Stimulated activated CD4-positive, alpha-beta T cell treated with anti-CD3 and anti-CD28 coated beads, Interleukin-15, amount 100 ng/mL, for 1 hour (primary cell): ENCODE data around the gene MRNIP.

Source experiments
- DNase-seq, 2 donors: peaks; one replicate each; pipeline ENCODE4 v3.0.0-alpha.2; 2020; ENCODE audit warnings: low read depth in 1 of 2, low spot score in 1 of 2

Gene MRNIP, protein sequence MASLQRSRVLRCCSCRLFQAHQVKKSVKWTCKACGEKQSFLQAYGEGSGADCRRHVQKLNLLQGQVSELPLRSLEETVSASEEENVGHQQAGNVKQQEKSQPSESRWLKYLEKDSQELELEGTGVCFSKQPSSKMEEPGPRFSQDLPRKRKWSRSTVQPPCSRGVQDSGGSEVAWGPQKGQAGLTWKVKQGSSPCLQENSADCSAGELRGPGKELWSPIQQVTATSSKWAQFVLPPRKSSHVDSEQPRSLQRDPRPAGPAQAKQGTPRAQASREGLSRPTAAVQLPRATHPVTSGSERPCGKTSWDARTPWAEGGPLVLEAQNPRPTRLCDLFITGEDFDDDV

DNA sequence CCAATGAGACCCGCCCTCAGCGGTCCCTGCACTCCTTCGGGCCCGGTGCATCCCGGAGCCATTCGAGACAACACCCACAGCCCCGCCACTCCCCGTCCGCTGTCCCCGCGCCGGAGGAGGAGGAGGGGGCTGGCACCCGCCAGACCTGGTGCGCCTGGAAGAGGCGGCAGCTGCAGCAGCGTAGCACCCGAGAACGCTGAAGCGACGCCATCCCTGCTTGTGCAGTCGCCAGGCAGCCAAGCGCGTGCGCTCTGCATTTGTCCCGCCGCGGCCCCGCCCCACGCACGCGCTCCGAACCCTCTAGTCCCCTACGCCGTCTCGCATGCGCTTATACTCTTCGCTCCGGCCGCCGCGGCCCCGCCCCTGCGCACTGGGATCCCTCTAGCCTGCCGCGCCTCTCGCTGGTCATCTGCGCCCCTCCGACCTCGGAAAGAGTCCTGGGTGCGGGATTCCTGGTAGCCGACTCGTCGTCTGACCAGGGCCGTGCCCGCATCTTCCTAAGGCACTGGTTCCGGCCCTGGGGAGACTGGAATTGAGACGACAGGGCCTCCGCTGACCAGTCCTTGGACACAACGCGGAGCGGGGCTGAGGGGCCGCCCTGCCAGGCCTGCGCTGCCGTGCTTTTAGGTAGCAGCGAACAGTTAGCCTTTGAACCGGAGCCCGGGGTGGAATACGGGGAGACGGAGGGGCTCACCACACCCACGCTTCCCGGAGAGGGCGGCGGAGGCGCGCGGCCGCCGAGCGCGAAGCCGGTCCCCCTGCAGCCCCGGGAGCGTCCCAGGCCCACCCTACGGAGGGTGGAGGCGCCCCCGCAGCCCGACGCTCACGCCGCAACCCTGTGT is at the start of gene MRNIP:
TSS of gene MRNIP (minus strand) at position 232 of the 842 bp plus-strand sequence. CDS start at position 211, 21 bp downstream.
- DNase-seq: peak; percentile 74 to 88

DNA sequence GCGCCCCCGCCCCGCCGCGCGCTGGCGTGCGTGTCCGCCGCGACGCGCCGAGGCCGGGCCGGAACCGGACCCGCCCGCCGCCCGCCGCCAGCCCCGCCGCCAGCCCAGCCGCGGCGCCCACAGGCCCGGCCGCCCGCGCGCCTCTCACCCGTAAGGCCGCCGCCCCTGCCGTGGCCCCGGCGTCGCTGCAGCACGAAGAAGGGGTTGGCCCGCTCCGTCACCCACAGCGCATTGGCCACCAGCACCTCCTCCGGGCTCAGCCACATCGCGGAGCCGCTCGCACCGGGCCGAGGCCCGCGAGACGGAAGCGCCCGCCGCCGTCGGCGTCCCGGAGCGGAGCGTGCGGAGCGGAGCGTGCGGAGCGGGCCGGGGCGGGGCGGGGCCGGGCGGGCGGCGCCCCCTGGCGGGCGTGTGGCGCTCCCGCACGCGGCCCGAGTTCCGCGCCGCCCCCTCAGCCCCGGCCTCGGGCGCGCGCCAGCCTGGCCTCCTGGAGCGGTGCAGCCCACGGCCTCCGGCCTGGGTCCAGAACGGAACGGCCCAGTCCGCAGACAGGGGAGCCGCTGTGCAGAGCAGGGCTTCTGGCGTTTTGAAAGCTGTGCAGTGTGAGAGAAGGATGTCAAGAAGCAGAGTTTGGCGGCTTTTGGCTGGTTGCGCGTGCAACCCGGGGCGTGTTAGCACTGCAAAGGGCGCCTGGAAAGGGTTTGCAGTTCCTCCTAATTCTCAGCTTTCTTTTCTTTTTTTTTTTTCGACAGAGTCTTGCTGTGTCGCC is 49.1 kb upstream of the MRNIP start, which contains the start of gene TBC1D9B:
TSS of gene TBC1D9B (minus strand) at position 342 of the 769 bp plus-strand sequence. CDS start at position 266, 76 bp downstream.
- peak; percentile 41 to 59 for DNase-seq

DNA sequence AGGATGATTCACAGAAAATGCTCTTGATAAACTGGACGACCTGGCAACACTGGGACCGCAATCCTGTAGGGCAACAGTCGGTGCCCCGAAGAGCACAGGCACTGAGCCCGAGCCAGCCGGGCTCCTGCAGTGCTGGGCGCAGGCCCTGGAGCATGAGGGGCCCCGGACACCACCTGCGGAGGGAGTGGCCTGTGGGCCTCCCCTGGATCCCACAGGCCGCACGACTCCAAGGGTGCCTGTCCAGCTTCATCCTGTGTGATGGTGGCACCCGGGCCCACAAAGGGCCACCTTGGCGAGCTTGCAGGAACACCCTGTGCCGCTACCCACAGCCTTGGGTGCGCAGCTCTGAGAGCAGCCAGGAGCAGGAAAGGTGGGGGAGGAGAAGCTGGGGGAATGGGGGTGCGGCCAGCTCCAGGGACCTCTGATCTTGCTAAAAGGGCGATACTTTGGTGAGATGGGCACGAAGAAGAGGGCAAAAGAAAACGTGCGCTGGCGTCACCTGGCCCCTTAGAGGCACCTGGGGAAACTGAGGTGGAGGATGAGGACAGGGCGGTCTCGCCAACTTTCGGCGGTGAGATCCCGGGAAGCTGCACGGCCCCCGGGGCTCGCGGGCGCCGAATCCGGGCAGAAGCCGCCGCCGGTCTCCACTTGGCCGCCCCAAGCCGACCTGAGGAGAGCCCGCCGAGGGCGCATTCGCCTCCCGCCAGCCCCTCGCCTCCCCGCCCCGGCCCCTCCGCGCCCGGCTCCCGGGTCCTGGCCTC is 48.4 kb upstream of the MRNIP start:
- peak in 1 of 2 donors; percentile 8 for DNase-seq

DNA sequence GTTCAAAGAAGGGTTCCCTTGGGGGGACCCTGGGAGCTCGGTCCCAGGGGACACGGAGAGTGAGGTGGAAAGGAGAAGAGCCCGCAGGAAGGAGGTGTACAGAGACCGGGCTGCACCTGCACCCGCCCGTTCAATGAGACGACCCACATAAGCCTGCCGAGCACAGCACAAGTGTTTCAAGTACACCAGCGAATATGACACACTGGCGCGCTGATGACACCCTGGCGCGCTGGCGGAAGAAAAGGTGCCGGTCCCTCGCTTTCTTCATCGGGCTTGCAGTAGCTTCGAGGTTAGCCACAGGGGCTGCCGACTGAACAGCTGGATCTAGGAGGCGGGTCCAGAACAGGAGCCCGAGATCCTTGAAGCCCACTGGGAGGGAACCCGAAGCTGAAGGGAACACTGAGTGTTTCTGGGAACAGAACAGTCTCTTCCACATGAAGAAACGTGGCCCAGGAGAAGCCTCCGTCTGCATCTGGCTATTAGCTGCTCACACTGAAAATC is 47.7 kb upstream of the MRNIP start:
- no peak for DNase-seq

DNA sequence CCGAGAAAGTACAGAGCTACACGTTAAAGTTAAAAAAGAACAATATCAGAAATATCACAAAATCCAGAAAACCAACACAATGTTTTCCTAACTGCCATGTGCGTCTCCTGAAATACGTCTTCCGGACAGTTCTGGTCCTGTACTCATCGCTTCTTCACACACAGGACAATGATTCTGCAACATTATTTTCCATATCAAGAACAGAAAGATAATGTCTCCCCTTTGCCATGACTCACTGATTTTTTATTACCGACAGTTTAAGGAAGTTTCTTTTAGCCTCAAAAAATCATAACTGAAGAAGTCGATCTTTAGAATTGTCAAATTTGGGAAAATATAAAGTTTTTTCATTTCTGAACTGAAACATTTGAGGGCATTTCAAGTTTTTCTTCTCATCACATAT is 46.5 kb upstream of the MRNIP start:
- DNase-seq: no peak

DNA sequence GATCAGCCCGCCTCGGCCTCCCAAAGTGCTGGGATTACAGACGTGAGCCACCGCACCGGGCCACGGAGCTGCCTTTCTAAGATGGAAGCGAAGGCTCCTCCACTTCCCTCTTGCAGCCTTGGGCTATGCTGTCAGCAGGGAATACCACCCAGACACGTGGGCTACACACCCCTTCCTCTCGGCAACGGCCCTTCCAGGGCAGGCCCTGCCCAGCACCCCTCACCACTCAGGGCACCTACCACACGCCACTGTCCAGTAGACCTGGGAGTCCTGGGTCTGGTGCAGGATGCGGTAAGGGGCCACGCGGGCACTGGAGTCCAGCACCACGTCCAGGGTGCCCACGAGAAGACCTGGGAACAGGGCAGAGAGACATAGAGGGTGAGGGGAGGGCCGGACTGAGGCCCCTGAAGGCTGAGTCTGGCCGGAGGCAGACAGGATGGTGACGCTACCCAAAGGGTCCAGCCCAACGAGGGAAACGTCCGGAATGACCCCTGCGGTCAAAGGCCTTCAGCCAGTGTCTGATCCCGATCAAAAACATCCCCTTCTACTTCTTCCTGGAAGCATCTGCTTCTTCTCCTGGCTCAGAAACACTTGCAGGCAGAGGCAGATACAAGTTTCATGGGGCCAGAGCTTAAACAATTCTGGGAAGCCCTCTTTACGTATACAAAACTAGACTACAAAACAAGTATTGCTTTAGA is 46.0 kb upstream of the MRNIP start:
- no peak for DNase-seq

DNA sequence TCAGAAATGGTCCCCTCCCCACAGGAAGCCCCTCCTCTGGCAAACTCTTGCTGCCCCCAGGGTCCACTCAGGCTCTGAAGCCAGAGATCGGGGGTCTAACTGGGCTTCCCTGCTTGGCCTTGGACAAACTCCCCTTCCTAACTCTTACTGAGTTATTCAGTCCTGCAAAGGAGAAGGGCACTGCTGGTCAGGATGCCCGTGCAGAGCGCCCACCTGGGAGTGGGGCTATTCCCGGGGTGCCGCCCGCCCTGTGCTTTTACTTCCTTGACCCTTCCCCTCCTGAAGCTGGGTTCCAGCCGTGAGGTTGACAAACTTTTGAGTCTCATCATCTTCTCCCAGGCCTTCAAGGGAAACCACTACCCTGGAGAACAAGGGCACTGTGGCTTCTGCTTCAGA is 44.1 kb upstream of the MRNIP start:
- no peak for DNase-seq

DNA sequence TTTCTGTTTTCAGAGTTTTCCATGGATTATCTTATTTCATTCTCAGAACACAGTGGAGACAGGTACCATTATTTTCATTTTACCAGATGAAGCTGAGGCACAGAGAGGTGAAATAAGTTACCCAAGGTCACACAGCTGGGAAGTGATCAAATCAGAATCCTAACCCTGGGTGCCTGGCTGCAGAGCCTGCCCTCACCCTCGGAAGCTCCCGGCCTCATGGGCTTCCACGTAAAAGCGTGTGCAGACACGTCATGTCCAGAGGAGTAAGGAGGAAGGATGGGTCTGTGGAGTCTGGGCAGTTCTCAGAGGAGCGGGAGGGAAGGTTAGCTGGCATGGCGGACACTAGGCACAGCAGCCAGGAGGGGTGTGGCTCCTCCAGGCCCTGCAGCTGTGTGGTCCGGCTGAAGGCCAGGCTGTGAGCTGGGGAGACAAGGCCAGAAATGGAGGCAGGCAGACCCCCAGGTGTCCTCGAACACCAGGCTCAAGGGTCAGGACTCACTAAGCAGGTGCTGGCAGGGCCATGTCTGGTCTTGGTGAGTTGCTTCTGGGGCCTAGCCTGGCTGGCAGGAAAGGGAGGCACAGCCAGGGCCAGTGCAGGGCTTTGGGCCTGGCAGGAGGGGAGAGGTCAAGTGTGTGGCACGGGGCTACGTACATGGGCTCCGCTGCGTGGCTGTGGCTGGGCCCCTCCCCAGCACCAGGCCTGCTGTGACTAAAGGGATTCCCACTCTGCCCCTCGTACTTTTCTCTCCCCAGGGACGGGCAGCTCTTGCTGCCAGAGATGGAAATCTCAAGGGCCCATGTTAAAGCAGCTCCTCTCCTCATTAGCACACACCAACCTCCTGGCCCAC is 43.5 kb upstream of the MRNIP start:
- DNase-seq: no peak

DNA sequence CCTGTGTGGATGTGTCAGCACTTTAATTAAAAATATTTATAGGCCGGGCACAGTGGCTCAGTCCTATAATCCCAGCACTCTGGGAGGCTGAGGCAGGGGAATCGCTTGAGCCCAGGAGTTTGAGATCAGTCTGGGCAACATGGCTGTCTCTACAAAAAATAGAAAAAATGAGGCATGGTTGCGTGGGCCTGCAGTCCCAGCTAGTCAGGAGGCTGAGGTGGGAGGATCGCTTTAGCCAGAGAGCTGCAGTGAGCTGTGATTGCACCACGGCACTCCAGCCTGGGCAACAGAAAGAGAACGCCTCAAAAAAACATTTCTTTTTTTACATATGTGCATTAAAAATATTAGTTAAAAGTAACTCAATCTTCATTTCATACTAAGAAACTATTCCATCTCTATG is 42.8 kb upstream of the MRNIP start:
- no peak for DNase-seq

DNA sequence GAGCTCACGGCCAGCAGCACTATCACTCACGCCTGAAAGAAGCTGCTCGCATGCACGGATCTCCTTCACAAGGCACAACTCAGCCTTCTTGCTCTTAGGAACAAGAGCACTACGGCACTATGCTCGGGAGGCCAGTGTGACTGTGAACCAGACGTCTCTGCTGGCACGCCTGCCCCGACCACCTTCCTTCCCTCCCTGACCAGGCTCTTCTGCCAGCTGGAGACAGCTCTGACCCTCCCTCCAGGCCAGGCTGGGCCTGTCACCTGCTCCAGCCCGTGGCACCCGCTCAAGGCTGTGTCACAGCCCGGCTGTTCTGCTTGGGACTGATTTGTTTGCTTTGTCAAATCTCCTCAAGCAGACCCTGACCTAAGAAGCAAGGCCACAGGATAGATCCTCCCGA is 42.1 kb upstream of the MRNIP start:
- no peak for DNase-seq

DNA sequence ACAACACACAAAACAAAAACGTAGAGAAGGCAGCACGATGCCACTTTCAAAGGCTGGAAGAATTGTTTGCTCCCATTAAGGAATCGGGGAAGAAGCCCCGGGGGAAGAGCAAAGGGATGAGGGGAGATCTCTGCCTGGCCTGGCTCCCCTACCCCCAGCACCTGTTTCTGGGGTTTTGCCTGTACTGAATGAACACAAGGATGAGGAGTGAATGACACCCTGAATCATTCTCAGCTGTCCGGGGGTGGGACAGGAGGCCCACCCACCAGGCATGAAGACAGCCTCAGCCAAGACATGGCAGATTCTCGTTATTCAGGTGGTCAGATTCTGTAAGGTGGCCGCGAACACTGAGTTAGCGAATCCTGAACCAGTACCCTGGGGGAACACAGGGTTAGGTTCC is 41.6 kb upstream of the MRNIP start:
- no peak for DNase-seq

DNA sequence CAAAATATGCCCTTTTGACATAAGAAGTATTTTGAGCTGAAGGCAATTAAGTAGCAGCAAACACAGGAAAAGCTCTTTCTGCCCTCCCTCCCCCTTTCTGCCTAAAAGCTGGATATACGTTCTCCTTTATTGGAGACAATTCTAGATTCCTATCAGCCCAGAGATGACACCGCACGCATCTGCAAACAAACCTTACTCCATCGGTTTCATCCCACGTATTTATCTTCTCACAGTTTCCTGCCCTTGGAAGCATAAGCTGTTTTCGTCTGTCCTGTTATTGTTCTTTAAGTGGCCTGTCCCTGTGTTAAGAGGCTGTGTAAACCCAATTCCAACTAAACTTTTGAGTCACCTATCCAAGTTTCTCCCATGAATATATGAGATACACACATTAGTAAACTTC is 37.2 kb upstream of the MRNIP start:
- no peak for DNase-seq

DNA sequence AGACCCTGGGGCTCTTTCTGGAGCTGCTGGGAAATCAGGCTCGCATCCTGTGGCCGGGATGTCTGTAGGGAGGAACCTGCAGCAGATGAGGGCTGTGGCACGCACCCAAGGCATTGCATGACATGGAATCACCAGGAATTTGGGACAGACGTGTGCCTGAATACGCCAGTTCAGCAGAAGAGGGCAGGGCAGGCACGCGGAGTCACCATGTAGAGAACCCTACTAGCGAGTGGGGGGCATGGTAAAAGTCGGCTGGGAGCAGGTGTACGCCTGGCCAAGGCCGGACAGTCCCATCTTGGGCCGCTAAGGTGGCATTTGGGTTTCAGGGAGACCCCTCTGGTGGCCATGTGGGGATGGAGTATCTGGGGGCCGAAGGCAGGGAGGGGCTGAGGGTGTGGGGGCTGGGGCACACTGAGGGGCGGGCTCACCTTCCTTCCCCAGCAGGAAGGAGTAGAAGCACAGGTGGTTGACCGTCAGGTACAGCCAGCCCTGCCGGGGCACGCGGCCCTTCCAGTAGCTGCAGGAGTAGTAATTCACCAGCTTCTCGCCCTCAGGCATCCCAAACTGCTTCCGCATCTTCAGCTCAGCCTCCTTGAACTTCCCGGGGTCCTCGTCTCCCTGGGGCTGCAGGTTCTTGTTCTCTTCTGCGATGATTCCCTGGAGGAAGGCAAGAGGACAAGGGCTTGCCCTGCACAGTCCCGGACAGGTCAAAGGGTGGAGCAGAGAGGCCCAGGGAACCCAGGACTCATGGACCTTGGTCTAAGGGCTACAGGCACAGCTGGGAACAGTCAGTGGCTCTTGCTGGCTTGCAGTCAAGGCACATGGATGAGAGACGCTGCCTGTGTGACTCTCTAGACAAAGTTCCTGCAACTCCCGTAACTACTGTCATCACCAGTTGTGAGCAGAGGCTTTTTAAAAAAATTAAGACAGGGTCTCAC is 35.6 kb upstream of the MRNIP start:
- no peak for DNase-seq

DNA sequence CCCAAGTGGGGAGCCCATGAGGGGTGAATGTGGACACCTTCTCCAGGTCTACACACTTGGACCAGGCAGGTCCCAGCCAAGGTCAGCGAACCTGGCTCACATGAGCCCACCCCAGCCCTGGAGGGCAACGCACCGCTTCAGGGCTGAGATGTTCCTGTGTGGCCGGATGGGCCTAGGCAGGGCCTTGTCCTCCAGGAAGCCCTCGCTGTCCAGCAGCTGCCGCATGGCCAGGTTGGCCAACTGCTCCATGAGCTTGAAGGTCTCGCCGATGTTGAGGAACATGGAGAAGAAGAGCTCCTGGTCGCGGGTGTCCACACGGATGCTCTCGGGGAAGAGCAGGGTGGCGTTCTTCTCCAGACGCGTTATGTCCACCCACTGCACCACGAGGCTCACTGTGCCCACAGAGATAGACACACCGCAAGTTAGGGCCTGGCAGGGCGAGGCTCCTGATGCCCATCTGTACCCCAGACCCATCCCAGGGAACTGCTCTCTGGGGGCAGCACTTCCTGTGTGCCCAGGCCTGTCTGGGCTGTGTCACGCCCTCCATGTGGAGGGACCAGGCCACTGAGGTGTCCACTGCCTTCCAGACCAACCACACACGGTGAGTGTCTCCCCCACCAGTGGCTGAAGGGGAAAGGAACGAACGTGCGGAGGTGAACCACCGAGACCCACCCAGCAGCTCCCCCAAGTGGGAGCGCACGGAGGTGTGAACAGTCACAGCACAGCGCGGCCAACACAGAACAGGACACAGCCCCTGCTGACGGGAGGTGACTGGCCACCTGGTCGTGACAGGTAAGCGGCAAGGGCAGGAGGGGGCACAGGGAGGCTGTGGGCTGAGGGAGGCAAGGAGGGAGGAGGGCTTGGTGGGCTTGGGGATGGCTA is 34.7 kb upstream of the MRNIP start:
- DNase-seq: no peak

DNA sequence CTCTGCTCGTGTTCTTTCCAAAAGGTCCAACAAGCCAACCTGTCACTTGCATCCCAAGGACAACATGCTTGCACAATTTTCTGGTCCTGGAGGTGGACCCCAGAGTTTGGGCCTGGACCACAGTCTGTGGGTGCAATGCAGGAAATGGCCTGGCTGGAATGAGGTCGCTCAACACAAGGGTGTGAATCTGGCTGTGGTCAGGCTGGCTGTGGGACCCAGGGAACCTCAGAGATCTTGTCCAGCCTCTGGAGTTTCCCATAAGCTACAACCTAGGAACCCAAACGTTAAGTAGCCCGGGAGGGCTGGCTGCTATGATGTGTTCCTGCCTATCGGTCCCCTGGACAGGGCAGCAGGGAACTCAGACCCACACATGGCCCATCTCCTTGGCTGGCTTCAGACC is 33.6 kb upstream of the MRNIP start:
- no peak for DNase-seq

DNA sequence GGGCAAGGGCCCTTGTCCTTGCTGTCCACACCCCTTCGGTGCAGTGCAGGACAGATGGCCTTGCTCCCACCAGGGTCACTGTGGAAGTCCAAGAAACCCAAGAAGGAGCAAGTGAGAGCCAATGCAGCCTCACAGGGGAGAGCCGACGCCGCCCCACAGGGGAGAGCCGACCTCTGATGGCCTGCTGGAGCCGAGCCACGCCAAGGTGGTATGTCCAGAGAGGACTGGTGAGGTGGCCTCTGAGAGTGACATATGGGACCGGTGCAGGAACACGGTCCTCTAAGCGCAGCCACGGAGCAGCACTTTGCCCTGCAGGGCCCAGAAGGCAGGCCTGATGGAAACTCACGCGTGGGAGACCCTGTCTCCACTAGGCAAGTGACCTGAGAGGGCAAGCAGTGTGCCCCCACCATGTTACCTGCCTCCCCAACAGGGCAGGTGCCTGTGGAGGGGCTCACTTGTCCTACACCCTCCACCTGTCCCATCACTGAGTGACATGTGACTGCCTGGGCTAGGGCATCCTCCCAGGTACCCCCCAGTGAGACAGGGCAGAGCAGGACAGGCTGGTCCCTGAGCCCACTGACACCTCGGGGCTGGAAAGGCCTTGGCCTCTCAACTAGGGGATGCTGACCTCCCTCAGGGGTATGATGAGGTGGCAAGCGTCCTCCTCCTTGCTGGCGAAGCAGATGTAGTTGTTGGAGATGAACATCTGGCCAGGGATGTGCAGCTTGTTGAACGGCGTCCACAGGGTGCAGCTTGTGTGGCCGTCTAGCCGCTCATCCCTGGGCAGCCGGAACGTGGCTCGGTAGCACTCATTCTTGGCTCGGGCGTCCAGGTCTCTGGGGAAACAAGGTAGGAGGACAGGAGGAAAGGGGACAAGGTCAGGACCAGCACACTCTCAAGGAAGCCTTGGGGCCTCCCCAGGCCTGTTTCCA is 32.4 kb upstream of the MRNIP start:
- no peak for DNase-seq
